ENCODE data around the gene MCM5. TPM values are rescaled to one million over a fixed set of nuclear protein-coding genes. Genes with fewer than 3 reads are reported as not detected.
A peak's percentile ranks its signal among the peaks of the same experiment; 100 is the strongest.

Gene MCM5
- total RNA-seq, 1 experiment from 2014 or later = 112 TPM

DNA sequence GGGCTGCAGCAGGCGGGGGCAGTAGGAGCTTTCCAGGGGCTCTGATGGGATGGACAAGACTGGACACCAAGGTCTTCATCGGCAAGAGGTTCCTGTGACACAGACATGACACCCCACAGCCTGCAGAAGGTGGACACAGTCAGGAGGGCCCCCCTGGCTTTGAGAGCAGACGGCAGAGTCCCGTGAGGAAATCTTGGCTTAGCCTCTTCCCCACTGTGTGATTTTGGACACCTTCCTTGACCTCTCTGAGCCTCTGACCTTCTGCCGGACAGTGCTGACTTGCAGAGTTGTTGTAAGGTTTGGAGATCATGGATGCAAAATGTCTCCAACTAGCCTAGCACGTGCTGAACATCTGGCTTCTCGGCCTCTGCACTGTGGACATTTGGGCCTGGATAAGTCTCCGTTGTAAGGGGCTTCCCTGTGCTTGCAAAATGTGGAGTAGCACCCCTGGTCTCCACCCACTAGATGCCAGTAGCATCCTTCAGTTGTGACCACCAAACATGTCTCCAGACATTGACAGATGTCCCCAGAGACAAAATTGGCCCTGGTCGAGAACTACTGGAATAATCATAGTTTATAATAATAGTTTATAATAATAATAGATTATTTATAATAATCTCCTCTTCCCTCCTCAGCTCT is 54.6 kb downstream of the MCM5 start:
- Histone ChIP-seq H3K27me3 (ENCODE audit: low read length) (no peaks in the 10 kb centered on the region), H3K27ac (ENCODE audit: low read length) (no peak overlapping the region), H3F3A (ENCODE audit: low read length, unreplicated experiment) (no peaks in the 10 kb centered on the region), H2AFZ (ENCODE audit: low read length) (no peak overlapping the region), H3K9ac (ENCODE audit: low read length) (no peak overlapping the region), H3K9me2 (replicated peaks; ENCODE audit: low read length) (no peaks in the 10 kb centered on the region), H3K36me3 (ENCODE audit: low read depth, low read length) (no peaks in the 10 kb centered on the region), H3K9me3 (ENCODE audit: low read length) (no peaks in the 10 kb centered on the region), H4K20me1 (ENCODE audit: low read length) (no peaks in the 10 kb centered on the region), H3K4me2 (ENCODE audit: low read length) (no peak overlapping the region), H3K4me1 (ENCODE audit: insufficient read depth, low read length) (no peaks in the 10 kb centered on the region), H3K79me2 (ENCODE audit: low read length) (no peaks in the 10 kb centered on the region), H3K4me3 (ENCODE audit: low read length) (no peak overlapping the region)
- peak; percentile 8 for DNase-seq
- intact Hi-C loops (cut with micrococcal nuclease) = no loop called here
- CTCF ChIA-PET = no interaction called here
- BruUV-seq (replicated peaks) = no TSS peak
- no peak for ATAC-seq
- POLR2A ChIA-PET (ENCODE audit: unreplicated experiment) = no interaction called here
- TF ChIP-seq, protein P1, sequence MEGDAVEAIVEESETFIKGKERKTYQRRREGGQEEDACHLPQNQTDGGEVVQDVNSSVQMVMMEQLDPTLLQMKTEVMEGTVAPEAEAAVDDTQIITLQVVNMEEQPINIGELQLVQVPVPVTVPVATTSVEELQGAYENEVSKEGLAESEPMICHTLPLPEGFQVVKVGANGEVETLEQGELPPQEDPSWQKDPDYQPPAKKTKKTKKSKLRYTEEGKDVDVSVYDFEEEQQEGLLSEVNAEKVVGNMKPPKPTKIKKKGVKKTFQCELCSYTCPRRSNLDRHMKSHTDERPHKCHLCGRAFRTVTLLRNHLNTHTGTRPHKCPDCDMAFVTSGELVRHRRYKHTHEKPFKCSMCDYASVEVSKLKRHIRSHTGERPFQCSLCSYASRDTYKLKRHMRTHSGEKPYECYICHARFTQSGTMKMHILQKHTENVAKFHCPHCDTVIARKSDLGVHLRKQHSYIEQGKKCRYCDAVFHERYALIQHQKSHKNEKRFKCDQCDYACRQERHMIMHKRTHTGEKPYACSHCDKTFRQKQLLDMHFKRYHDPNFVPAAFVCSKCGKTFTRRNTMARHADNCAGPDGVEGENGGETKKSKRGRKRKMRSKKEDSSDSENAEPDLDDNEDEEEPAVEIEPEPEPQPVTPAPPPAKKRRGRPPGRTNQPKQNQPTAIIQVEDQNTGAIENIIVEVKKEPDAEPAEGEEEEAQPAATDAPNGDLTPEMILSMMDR (conservative IDR thresholded peaks at IDR 0.05; ENCODE audit: low read depth, low read length) = no peak
- TF ChIP-seq EZH2 (IDR thresholded peaks at IDR 0.05; ENCODE audit: low read length, unreplicated experiment) (no peak), EZH2phosphoT487 (IDR thresholded peaks at IDR 0.05; ENCODE audit: borderline replicate concordance, low read length) (no peak)

DNA sequence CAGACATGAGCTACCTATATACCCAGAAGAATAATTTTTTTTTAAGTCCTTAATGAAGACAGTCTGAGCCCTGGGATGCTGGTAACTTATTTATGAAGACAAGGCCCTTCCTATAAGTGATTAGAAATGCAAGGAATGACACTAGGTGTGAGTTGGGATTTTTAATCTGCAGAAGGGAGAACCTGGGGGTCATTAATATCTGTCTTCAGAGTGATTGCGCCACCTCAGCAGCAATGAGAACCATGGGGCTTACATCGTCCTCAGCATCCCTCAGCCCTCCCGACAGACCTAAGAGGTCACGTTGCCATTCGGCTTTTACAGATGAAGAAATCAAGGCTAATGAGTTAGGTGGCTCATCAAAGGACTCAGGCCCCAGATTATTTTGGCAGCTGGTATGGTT is 55.6 kb downstream of the MCM5 start:
- H2AFZ ChIP-seq (ENCODE audit: low read length) = no peak overlapping the region
- BruUV-seq (replicated peaks) = no TSS peak
- H4K20me1 ChIP-seq (ENCODE audit: low read length) = no peaks in the 10 kb centered on the region
- DNase-seq = no peak
- no peaks in the 10 kb centered on the region for H3K4me1 ChIP-seq (ENCODE audit: insufficient read depth, low read length)
- no peak overlapping the region for H3K27ac ChIP-seq (ENCODE audit: low read length)
- H3K36me3 ChIP-seq (ENCODE audit: low read depth, low read length) = no peaks in the 10 kb centered on the region
- CTCF ChIA-PET = no interaction called here
- no peaks in the 10 kb centered on the region for H3K9me2 ChIP-seq (replicated peaks; ENCODE audit: low read length)
- POLR2A ChIA-PET (ENCODE audit: unreplicated experiment) = no interaction called here
- no peaks in the 10 kb centered on the region for H3F3A ChIP-seq (ENCODE audit: low read length, unreplicated experiment)
- no peak overlapping the region for H3K4me3 ChIP-seq (ENCODE audit: low read length)
- H3K27me3 ChIP-seq (ENCODE audit: low read length) = no peaks in the 10 kb centered on the region
- no peak for TF ChIP-seq EZH2 (IDR thresholded peaks at IDR 0.05; ENCODE audit: low read length, unreplicated experiment)
- TF ChIP-seq, protein P1 (conservative IDR thresholded peaks at IDR 0.05; ENCODE audit: low read depth, low read length) = no peak
- no peak for TF ChIP-seq EZH2phosphoT487 (IDR thresholded peaks at IDR 0.05; ENCODE audit: borderline replicate concordance, low read length)
- intact Hi-C loops (cut with micrococcal nuclease) = no loop called here
- H3K79me2 ChIP-seq (ENCODE audit: low read length) = no peaks in the 10 kb centered on the region
- ATAC-seq = no peak
- no peaks in the 10 kb centered on the region for H3K9me3 ChIP-seq (ENCODE audit: low read length)
- no peak overlapping the region for H3K9ac ChIP-seq (ENCODE audit: low read length)
- no peak overlapping the region for H3K4me2 ChIP-seq (ENCODE audit: low read length)

DNA sequence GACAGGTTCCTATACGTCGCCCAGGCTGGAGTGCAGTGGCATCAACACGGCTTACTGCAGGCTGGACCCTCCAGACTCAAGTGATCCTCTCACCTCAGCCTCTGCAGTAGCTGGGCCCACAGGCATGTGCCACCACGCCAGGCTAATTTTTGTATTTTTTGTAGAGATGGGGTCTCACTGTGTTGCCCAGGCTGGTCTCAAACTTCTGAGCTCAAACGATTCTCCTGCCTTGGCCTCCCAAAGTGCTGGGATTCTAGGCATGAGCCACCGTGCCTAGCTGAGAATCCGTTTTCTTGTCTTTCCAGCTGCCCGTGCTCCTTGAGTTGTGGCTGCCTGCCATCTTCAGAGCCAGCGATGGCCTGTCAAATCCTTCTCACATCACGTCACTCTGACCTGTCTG is 56.8 kb downstream of the MCM5 start:
- Histone ChIP-seq H3K4me2 (ENCODE audit: low read length) (no peak overlapping the region), H3F3A (ENCODE audit: low read length, unreplicated experiment) (no peaks in the 10 kb centered on the region), H3K27ac (ENCODE audit: low read length) (no peak overlapping the region), H4K20me1 (ENCODE audit: low read length) (no peaks in the 10 kb centered on the region), H3K4me3 (ENCODE audit: low read length) (no peak overlapping the region), H3K4me1 (ENCODE audit: insufficient read depth, low read length) (no peaks in the 10 kb centered on the region), H3K9me2 (replicated peaks; ENCODE audit: low read length) (no peaks in the 10 kb centered on the region), H2AFZ (ENCODE audit: low read length) (no peak overlapping the region), H3K36me3 (ENCODE audit: low read depth, low read length) (no peaks in the 10 kb centered on the region), H3K9ac (ENCODE audit: low read length) (no peak overlapping the region), H3K79me2 (ENCODE audit: low read length) (no peaks in the 10 kb centered on the region), H3K27me3 (ENCODE audit: low read length) (no peaks in the 10 kb centered on the region), H3K9me3 (ENCODE audit: low read length) (no peaks in the 10 kb centered on the region)
- no TSS peak for BruUV-seq (replicated peaks)
- DNase-seq (no peak), ATAC-seq (no peak)
- intact Hi-C loops (cut with micrococcal nuclease) = no loop called here
- CTCF ChIA-PET = no interaction called here
- TF ChIP-seq EZH2phosphoT487 (IDR thresholded peaks at IDR 0.05; ENCODE audit: borderline replicate concordance, low read length) = no peak
- POLR2A ChIA-PET (ENCODE audit: unreplicated experiment) = no interaction called here

All from PC-3 (cell line).